ENCODE measurements around the gene EHD3. TPM values are rescaled to one million over a fixed set of nuclear protein-coding genes. Genes with fewer than 3 reads are reported as not detected.

EHD3 gene
- total and polyA plus RNA-seq, 2 of the 4 experiments (the other 2 are of a cell fraction): 29.1 to 39.8 TPM

DNA sequence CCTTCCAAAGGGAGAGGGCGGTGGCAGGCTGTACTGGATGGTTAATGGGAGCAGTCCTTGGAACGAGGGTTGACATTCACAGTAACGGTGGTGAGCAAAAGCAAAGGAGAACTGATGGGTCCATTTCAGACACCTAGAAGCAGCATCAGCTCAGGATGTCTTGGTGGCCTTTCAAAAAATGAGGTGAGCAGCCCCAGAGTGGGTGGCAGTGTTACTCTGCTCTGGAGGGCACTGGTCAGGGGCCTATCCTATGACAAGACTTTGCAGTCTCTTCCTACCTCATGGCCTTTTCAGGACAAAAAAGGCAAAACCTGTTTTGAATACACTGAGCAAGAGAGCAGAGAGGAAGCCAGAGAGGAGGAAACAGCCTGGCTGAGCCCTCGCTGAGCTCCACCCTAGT lies 40.1 kb upstream of the EHD3 start:
- POLR2A ChIA-PET (ENCODE audit: unreplicated experiment): interaction anchor here (0.5 kb wide), 1 partner anchor 27 kb away, joined by 4 read pairs; no protein-coding TSS in a partner anchor
- Histone ChIP-seq H4K91ac (ENCODE audit: insufficient read depth, low read depth, low read length) (no peak overlapping the region), H2BK120ac (ENCODE audit: low read depth, low read length) (no peak overlapping the region), H3K36me3 (ENCODE audit: control insufficient read depth, insufficient read depth, low read length) (no peaks in the 10 kb centered on the region), H2BK20ac (ENCODE audit: low read depth, low read length) (no peak overlapping the region), H3K4me3 (ENCODE audit: insufficient read depth, low read depth, low read length) (no peak overlapping the region), H3K4me1 (ENCODE audit: control insufficient read depth, insufficient read depth, low read length) (no peaks in the 10 kb centered on the region), H3K79me1 (ENCODE audit: low read depth in 1 of 2, low read length in 2 of 2) (no peaks in the 10 kb centered on the region), H2AK9ac (replicated peaks; ENCODE audit: low read depth, low read length, poor library complexity) (no peak overlapping the region), H2AK5ac (ENCODE audit: low read depth, low read length) (no peak overlapping the region), H2BK5ac (ENCODE audit: low read depth, low read length, poor library complexity, severe bottlenecking) (no peak overlapping the region), H3K27me3 (ENCODE audit: control insufficient read depth, insufficient read depth, low read length) (peaks cover 14% of the 10 kb centered on the region), H3K27ac (ENCODE audit: insufficient read depth, low read length) (no peak overlapping the region), H3K56ac (ENCODE audit: extremely low read depth, insufficient read depth, low read length) (no peak overlapping the region), H4K20me1 (ENCODE audit: insufficient read depth, low read length) (no peaks in the 10 kb centered on the region), H4K5ac (ENCODE audit: low read depth, low read length) (no peak overlapping the region), H3K4me2 (ENCODE audit: low read depth, low read length) (no peak overlapping the region), H3K23ac (ENCODE audit: low read depth, low read length) (no peak overlapping the region), H3K18ac (ENCODE audit: low read depth, low read length) (no peak overlapping the region), H4K8ac (ENCODE audit: low read depth in 2 of 2, low read length in 2 of 2) (no peak overlapping the region), H2AFZ (replicated peaks; ENCODE audit: low read length, poor library complexity) (no peak overlapping the region), H3K9ac (ENCODE audit: low read depth, low read length) (no peak overlapping the region), H3K14ac (replicated peaks; ENCODE audit: low read depth, low read length) (no peak overlapping the region), H3K4ac (ENCODE audit: low read depth, low read length) (no peak overlapping the region), H2BK15ac (ENCODE audit: low read depth, low read length) (no peak overlapping the region), H3K9me1 (ENCODE audit: insufficient read depth, low read length) (no peaks in the 10 kb centered on the region), H3K9me3 (ENCODE audit: control insufficient read depth, insufficient read depth, low read length) (no peaks in the 10 kb centered on the region)
- in situ Hi-C loops (cut with MboI; ENCODE audit: low sequenced_read_pairs): no loop called here
- CTCF ChIA-PET: no interaction called here
- dilution Hi-C loops (cut with HindIII; ENCODE audit: low sequenced_read_pairs, unreplicated experiment): no loop called here
- DNase-seq (no peak), ATAC-seq (ENCODE audit: low read depth) (no peak)
- 83% methylated on average over 1 of the region's 4 CpGs; no CpG with 5 or more reads in 1 of the 2 experiments for WGBS, 2 experiments (ENCODE audit: extremely low coverage in 2 of 2, insufficient read length in 1 of 2)
- TF ChIP-seq RFX5 (IDR thresholded peaks at IDR 0.05; ENCODE audit: low read depth, low read length): no peak
- no peak for TF ChIP-seq CEBPB (IDR thresholded peaks at IDR 0.05; ENCODE audit: low read depth, low read length)
- no peak for TF ChIP-seq MAZ (IDR thresholded peaks at IDR 0.05; ENCODE audit: borderline replicate concordance, low read depth, low read length)
- TF ChIP-seq, protein P1, sequence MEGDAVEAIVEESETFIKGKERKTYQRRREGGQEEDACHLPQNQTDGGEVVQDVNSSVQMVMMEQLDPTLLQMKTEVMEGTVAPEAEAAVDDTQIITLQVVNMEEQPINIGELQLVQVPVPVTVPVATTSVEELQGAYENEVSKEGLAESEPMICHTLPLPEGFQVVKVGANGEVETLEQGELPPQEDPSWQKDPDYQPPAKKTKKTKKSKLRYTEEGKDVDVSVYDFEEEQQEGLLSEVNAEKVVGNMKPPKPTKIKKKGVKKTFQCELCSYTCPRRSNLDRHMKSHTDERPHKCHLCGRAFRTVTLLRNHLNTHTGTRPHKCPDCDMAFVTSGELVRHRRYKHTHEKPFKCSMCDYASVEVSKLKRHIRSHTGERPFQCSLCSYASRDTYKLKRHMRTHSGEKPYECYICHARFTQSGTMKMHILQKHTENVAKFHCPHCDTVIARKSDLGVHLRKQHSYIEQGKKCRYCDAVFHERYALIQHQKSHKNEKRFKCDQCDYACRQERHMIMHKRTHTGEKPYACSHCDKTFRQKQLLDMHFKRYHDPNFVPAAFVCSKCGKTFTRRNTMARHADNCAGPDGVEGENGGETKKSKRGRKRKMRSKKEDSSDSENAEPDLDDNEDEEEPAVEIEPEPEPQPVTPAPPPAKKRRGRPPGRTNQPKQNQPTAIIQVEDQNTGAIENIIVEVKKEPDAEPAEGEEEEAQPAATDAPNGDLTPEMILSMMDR (conservative IDR thresholded peaks at IDR 0.05; ENCODE audit: low read depth, low read length): no peak
- TF ChIP-seq POLR2A (IDR thresholded peaks at IDR 0.05; ENCODE audit: low read depth, low read length): no peak
- no peak for TF ChIP-seq SMC3 (IDR thresholded peaks at IDR 0.05; ENCODE audit: low read depth, low read length)
- TF ChIP-seq, protein P2, sequence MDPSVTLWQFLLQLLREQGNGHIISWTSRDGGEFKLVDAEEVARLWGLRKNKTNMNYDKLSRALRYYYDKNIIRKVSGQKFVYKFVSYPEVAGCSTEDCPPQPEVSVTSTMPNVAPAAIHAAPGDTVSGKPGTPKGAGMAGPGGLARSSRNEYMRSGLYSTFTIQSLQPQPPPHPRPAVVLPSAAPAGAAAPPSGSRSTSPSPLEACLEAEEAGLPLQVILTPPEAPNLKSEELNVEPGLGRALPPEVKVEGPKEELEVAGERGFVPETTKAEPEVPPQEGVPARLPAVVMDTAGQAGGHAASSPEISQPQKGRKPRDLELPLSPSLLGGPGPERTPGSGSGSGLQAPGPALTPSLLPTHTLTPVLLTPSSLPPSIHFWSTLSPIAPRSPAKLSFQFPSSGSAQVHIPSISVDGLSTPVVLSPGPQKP (IDR thresholded peaks at IDR 0.05; ENCODE audit: borderline replicate concordance, low read depth, low read length): no peak
- no peak for TF ChIP-seq CHD1 (IDR thresholded peaks at IDR 0.05; ENCODE audit: low read depth, low read length)
- TF ChIP-seq MAFK (IDR thresholded peaks at IDR 0.05; ENCODE audit: low read depth, low read length): no peak
- TF ChIP-seq BHLHE40 (IDR thresholded peaks at IDR 0.05; ENCODE audit: low read depth, low read length): no peak
- no peak for TF ChIP-seq MXI1 (IDR thresholded peaks at IDR 0.05; ENCODE audit: borderline replicate concordance, low read depth, low read length)
- no peak for TF ChIP-seq RAD21 (IDR thresholded peaks at IDR 0.05; ENCODE audit: low read length)
- TF ChIP-seq NFE2L2 (IDR thresholded peaks at IDR 0.05; ENCODE audit: low read depth, low read length): no peak
- no peak for TF ChIP-seq FOS (IDR thresholded peaks at IDR 0.05; ENCODE audit: low read depth, low read length)
- TF ChIP-seq RCOR1 (IDR thresholded peaks at IDR 0.05; ENCODE audit: insufficient replicate concordance, low read length): no peak
- TF ChIP-seq, protein P3, sequence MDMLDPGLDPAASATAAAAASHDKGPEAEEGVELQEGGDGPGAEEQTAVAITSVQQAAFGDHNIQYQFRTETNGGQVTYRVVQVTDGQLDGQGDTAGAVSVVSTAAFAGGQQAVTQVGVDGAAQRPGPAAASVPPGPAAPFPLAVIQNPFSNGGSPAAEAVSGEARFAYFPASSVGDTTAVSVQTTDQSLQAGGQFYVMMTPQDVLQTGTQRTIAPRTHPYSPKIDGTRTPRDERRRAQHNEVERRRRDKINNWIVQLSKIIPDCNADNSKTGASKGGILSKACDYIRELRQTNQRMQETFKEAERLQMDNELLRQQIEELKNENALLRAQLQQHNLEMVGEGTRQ (IDR thresholded peaks at IDR 0.05; ENCODE audit: low read depth, low read length): no peak
- BruUV-seq (replicated peaks): no TSS peak
- intact Hi-C loops (cut with micrococcal nuclease): no loop called here
